Activated CD8-positive, alpha-beta T cell treated with anti-CD3 and anti-CD28 coated beads for 36 hours (primary cell): ENCODE results near the gene KIF26B. TPM values are rescaled to one million over a fixed set of nuclear protein-coding genes. Genes with fewer than 3 reads are reported as not detected.
"Not testable (repeated sequence)": the region's sequence is repeated elsewhere in the genome, so short reads cannot be mapped to it uniquely, and the experiment has no call there.

Experiments
- ATAC-seq: fragments of 200-7000 bp; cut with Tn5 transposase; one replicate; pipeline ENCODE4 v1.10.0; 2021; ENCODE audit warnings: mild to moderate bottlenecking, moderate library complexity
- CTCF ChIA-PET: fragments of 350-600 bp; sonication (Branson Sonifier 250); formaldehyde crosslinking; loops from one replicate; lab custom pipeline; 2021; ENCODE audit warnings: antibody characterized with exemption; lab: Charles Lee
- POLR2A ChIA-PET: fragments of 350-600 bp; sonication (Branson Sonifier 250); formaldehyde crosslinking; loops from one replicate; lab custom pipeline; 2021; ENCODE audit warnings: antibody characterized with exemption; lab: Charles Lee
- DNase-seq: peaks from one replicate; pipeline ENCODE4 v3.0.0-alpha.2; 2020
- H3K27ac Mint-ChIP-seq: one replicate; pipeline ENCODE4 v1.8.0; 2021; ENCODE audit warnings: mild to moderate bottlenecking, mixed read lengths
- H3K27me3 Mint-ChIP-seq: one replicate; pipeline ENCODE4 v1.8.0; 2021; ENCODE audit warnings: mixed read lengths
- H3K36me3 Mint-ChIP-seq: one replicate; pipeline ENCODE4 v1.8.0; 2021; ENCODE audit warnings: low read depth, mixed read lengths
- H3K4me1 Mint-ChIP-seq: one replicate; pipeline ENCODE4 v1.8.0; 2021; ENCODE audit warnings: low read depth, mixed read lengths
- H3K4me3 Mint-ChIP-seq: one replicate; pipeline ENCODE4 v1.8.0; 2021; ENCODE audit warnings: mild to moderate bottlenecking, moderate library complexity, mixed read lengths
- H3K9me3 Mint-ChIP-seq: one replicate; pipeline ENCODE4 v1.8.0; 2021; ENCODE audit warnings: mixed read lengths
- intact Hi-C: fragments of 100-400 bp; cut with micrococcal nuclease; formaldehyde crosslinking; loops from one replicate; pipeline ENCODE4 v1.10.0; 2022
- total RNA-seq, 2 experiments: library from RNA; stranded (reverse); gene quantifications; one replicate each; pipeline ENCODE4 v1.2.3, GENCODE V29; 2021
- TF ChIP-seq, protein P1 (sequence below): fragments of 200-600 bp; IDR thresholded peaks from one replicate; pipeline ENCODE4 v1.8.0; 2022; ENCODE audit warnings: antibody characterized with exemption, mild to moderate bottlenecking

Gene KIF26B
- total RNA-seq, 2 experiments from 2014 or later, result 0.16 TPM

DNA sequence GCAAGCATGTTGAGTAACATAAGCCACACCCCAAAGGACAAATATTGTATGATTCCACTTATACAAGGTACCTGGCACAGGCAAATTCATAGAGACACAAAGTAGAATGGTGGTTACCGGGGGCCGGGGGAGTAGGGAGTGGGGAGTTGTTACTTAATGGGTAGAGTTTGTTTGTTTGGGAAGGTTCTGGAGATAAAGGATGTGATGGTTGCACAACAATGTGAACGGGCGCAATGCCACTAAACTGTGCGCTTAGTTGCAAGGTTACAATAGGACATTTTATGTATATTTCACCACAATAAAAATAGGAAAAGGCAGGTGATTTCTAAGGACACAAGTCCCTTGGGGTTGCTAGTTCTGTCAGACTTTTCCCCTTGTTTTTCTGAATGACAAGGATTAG is 516.6 kb downstream of the KIF26B start:
- H3K4me1 Mint-ChIP-seq, result no peaks in the 10 kb centered on the region
- H3K9me3 Mint-ChIP-seq, result no peaks in the 10 kb centered on the region
- intact Hi-C loops, result no loop called here
- ATAC-seq, result no peak
- no peak overlapping the region for H3K4me3 Mint-ChIP-seq
- ChIA-PET POLR2A (no interaction called here), CTCF (no interaction called here)
- TF ChIP-seq, protein P1, sequence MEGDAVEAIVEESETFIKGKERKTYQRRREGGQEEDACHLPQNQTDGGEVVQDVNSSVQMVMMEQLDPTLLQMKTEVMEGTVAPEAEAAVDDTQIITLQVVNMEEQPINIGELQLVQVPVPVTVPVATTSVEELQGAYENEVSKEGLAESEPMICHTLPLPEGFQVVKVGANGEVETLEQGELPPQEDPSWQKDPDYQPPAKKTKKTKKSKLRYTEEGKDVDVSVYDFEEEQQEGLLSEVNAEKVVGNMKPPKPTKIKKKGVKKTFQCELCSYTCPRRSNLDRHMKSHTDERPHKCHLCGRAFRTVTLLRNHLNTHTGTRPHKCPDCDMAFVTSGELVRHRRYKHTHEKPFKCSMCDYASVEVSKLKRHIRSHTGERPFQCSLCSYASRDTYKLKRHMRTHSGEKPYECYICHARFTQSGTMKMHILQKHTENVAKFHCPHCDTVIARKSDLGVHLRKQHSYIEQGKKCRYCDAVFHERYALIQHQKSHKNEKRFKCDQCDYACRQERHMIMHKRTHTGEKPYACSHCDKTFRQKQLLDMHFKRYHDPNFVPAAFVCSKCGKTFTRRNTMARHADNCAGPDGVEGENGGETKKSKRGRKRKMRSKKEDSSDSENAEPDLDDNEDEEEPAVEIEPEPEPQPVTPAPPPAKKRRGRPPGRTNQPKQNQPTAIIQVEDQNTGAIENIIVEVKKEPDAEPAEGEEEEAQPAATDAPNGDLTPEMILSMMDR, result no peak
- H3K36me3 Mint-ChIP-seq, result no peaks in the 10 kb centered on the region
- H3K27ac Mint-ChIP-seq, result no peak overlapping the region
- no peak for DNase-seq
- H3K27me3 Mint-ChIP-seq, result no peaks in the 10 kb centered on the region

GRCh38 chr1:245671966-245672767 is 517.4 kb downstream of the KIF26B start:
- intact Hi-C loops, result no loop called here
- TF ChIP-seq, protein P1, result no peak
- Mint-ChIP-seq H3K4me1 (no peaks in the 10 kb centered on the region), H3K27me3 (no peaks in the 10 kb centered on the region), H3K9me3 (no peaks in the 10 kb centered on the region), H3K4me3 (no peak overlapping the region), H3K36me3 (no peaks in the 10 kb centered on the region), H3K27ac (no peak overlapping the region)
- ATAC-seq, result no peak
- ChIA-PET CTCF (no interaction called here), POLR2A (no interaction called here)
- no peak for DNase-seq

GRCh38 chr1:245672836-245673656 is 518.3 kb downstream of the KIF26B start:
- H3K36me3 Mint-ChIP-seq, H3K4me3 Mint-ChIP-seq, intact Hi-C loops: not testable (repeated sequence)

GRCh38 chr1:245673881-245674414 is 519.2 kb downstream of the KIF26B start:
- DNase-seq (no peak), ATAC-seq (no peak)
- intact Hi-C loops, result no loop called here
- no peak overlapping the region for H3K27ac Mint-ChIP-seq
- CTCF ChIA-PET, result no interaction called here
- no peaks in the 10 kb centered on the region for H3K9me3 Mint-ChIP-seq
- H3K4me1 Mint-ChIP-seq, result no peaks in the 10 kb centered on the region
- no peaks in the 10 kb centered on the region for H3K27me3 Mint-ChIP-seq
- TF ChIP-seq, protein P1, result no peak
- POLR2A ChIA-PET, result no interaction called here
- no peak overlapping the region for H3K4me3 Mint-ChIP-seq
- no peaks in the 10 kb centered on the region for H3K36me3 Mint-ChIP-seq

More at GRCh38 chr1:245672836-245673656, 518.3 kb downstream of the KIF26B start:
- H3K27ac Mint-ChIP-seq, ATAC-seq, POLR2A ChIA-PET, CTCF ChIA-PET, H3K27me3 Mint-ChIP-seq, DNase-seq, H3K9me3 Mint-ChIP-seq, H3K4me1 Mint-ChIP-seq: not testable (repeated sequence)

GRCh38 chr1:245677461-245678240 is 522.9 kb downstream of the KIF26B start:
- no peak overlapping the region for H3K4me3 Mint-ChIP-seq
- TF ChIP-seq, protein P1, result no peak
- no peak for ATAC-seq

More at GRCh38 chr1:245677461-245678240, 522.9 kb downstream of the KIF26B start:
- Mint-ChIP-seq H3K9me3 (no peaks in the 10 kb centered on the region), H3K36me3 (no peaks in the 10 kb centered on the region), H3K4me1 (no peaks in the 10 kb centered on the region), H3K27me3 (no peaks in the 10 kb centered on the region), H3K27ac (no peak overlapping the region)
- CTCF ChIA-PET, result no interaction called here
- POLR2A ChIA-PET, result no interaction called here
- no peak for DNase-seq
- intact Hi-C loops, result no loop called here
